ENCODE data around the gene ISCA2. TPM values are rescaled to one million over a fixed set of nuclear protein-coding genes. Genes with fewer than 3 reads are reported as not detected.

The ISCA2 gene
- total and polyA plus RNA-seq, 2 donors (not counting 1 experiment from before 2014, with no cell fraction given): 11.7 to 32.1 TPM

DNA sequence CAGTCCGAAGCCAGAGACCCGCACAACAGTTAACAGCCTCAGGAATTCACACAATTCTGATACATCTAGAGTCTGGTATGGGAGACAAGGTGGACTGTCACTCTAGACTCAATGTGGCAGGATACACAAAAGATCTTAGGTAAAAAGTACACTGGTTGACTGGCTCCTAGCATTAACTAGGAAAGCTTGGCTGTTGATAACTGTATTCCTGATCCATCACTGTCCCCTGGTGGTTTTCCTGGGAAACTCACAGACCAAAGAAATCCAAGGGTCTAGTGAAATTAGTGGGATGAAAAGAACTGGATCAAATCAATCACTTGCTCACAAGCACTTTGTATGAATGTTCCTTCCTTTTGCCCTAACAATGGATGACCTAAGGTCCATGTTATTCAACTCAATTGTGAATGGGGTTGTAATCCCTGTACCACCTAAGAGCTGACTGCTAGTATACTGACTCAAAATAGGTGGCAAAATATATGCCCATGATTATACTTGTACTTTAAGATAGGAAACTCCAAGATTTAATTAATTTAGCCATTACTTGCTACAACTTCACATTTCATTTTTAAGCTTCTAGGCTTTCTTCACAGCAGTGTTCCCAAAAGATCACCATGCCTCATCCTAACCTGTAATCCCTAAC, 14.4 kb upstream of the ISCA2 start:
- Histone ChIP-seq H2AFZ (ENCODE audit: low read length) (no peak overlapping the region), H3K36me3 (ENCODE audit: control insufficient read depth, insufficient read depth, low read length) (peaks cover 4% of the 10 kb centered on the region), H3K27ac (ENCODE audit: insufficient read depth, low read length) (no peak overlapping the region), H3K4me3 (replicated peaks in 1 of 4; ENCODE audit: control extremely low read depth in 1 of 4, insufficient read depth in 1 of 4, low read depth in 3 of 4, low read length in 4 of 4) (no peak overlapping the region), H3K27me3 (ENCODE audit: control insufficient read depth, insufficient read depth, low read length) (no peaks in the 10 kb centered on the region), H3K4me1 (ENCODE audit: control insufficient read depth, extremely low read depth, insufficient read depth, low read length) (peaks cover 2% of the 10 kb centered on the region), H3K9me3 (ENCODE audit: control insufficient read depth, insufficient read depth, low read depth, low read length) (no peaks in the 10 kb centered on the region), H3K79me2 (ENCODE audit: control insufficient read depth, insufficient read depth, low read length) (no peaks in the 10 kb centered on the region), H3K9ac (ENCODE audit: insufficient read depth, low read length) (no peak overlapping the region), H4K20me1 (ENCODE audit: control insufficient read depth, extremely low read depth, insufficient read depth, low read length) (no peaks in the 10 kb centered on the region), H3K4me2 (ENCODE audit: extremely low read depth, insufficient read depth, low read length) (no peak overlapping the region)
- TF ChIP-seq EZH2 (IDR thresholded peaks at IDR 0.05; ENCODE audit: low read length, missing control alignments): no peak
- TF ChIP-seq, protein P1, sequence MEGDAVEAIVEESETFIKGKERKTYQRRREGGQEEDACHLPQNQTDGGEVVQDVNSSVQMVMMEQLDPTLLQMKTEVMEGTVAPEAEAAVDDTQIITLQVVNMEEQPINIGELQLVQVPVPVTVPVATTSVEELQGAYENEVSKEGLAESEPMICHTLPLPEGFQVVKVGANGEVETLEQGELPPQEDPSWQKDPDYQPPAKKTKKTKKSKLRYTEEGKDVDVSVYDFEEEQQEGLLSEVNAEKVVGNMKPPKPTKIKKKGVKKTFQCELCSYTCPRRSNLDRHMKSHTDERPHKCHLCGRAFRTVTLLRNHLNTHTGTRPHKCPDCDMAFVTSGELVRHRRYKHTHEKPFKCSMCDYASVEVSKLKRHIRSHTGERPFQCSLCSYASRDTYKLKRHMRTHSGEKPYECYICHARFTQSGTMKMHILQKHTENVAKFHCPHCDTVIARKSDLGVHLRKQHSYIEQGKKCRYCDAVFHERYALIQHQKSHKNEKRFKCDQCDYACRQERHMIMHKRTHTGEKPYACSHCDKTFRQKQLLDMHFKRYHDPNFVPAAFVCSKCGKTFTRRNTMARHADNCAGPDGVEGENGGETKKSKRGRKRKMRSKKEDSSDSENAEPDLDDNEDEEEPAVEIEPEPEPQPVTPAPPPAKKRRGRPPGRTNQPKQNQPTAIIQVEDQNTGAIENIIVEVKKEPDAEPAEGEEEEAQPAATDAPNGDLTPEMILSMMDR (conservative IDR thresholded peaks at IDR 0.05 in 1 of 2, IDR thresholded peaks at IDR 0.05 in 1 of 2; ENCODE audit: low read depth in 1 of 2, low read length in 2 of 2): peak; percentile 61 to 71
- DNase-seq (ENCODE audit: low read depth in 2 of 2): peak in 1 of 2 donors; percentile 40

DNA sequence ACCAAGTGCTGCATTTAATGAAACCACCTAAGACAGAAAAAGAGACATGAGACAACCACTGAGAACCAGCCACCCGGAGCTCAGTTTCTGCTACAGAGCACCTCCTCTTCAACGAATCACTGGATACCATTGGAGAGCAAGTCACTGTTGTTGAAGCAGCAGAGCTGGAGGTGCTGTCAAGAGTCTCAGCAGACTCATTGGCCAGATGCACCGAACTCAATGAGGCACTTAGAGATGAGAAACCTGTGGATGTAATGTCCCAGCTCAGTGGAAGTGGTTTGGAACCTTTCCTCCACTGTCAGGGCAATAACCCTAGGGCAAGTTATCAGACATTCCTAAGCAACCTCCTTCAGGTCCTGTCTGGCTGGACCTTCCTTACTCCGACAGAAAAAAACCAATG, 13.5 kb upstream of the ISCA2 start:
- peaks cover 6% of the 10 kb centered on the region for H3K36me3 ChIP-seq (ENCODE audit: control insufficient read depth, insufficient read depth, low read length)

DNA sequence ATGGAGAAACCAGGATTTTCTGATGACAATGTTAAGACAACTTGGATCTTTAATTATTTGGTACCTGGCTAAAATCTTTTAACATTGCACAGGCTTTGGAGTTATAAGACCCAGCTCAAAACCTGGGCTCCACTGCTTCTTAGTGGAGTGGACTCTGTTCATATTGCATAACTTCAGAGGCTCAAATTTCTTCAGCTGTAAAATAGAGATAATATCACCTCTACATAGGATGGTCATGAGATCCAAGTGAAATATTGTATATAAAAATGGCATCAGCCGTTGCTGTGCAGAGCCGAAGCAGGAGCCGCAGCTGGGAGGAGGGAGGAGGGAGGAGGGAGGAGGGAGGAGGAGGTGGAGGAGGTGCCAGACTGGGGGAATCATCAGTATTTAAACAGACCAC, 11.0 kb upstream of the ISCA2 start:
- H3K27me3 ChIP-seq (ENCODE audit: control insufficient read depth, insufficient read depth, low read length): no peaks in the 10 kb centered on the region
- DNase-seq (ENCODE audit: low read depth in 2 of 2): no peak
- peaks cover 6% of the 10 kb centered on the region for H3K36me3 ChIP-seq (ENCODE audit: control insufficient read depth, insufficient read depth, low read length)
- no peak overlapping the region for H3K27ac ChIP-seq (ENCODE audit: insufficient read depth, low read length)
- TF ChIP-seq, protein P1 (conservative IDR thresholded peaks at IDR 0.05 in 1 of 2, IDR thresholded peaks at IDR 0.05 in 1 of 2; ENCODE audit: low read depth in 1 of 2, low read length in 2 of 2): no peak
- no peak for TF ChIP-seq EZH2 (IDR thresholded peaks at IDR 0.05; ENCODE audit: low read length, missing control alignments)
- no peak overlapping the region for H3K4me3 ChIP-seq (replicated peaks in 1 of 4; ENCODE audit: control extremely low read depth in 1 of 4, insufficient read depth in 1 of 4, low read depth in 3 of 4, low read length in 4 of 4)
- H3K9me3 ChIP-seq (ENCODE audit: control insufficient read depth, insufficient read depth, low read depth, low read length): no peaks in the 10 kb centered on the region
- H4K20me1 ChIP-seq (ENCODE audit: control insufficient read depth, extremely low read depth, insufficient read depth, low read length): no peaks in the 10 kb centered on the region
- H2AFZ ChIP-seq (ENCODE audit: low read length): no peak overlapping the region
- no peak overlapping the region for H3K4me2 ChIP-seq (ENCODE audit: extremely low read depth, insufficient read depth, low read length)
- H3K4me1 ChIP-seq (ENCODE audit: control insufficient read depth, extremely low read depth, insufficient read depth, low read length): peaks cover 3% of the 10 kb centered on the region
- peaks cover 3% of the 10 kb centered on the region for H3K79me2 ChIP-seq (ENCODE audit: control insufficient read depth, insufficient read depth, low read length)
- H3K9ac ChIP-seq (ENCODE audit: insufficient read depth, low read length): no peak overlapping the region

More for the DNA sequence above, 13.5 kb upstream of the ISCA2 start:
- Histone ChIP-seq H3K9me3 (ENCODE audit: control insufficient read depth, insufficient read depth, low read depth, low read length) (no peaks in the 10 kb centered on the region), H3K79me2 (ENCODE audit: control insufficient read depth, insufficient read depth, low read length) (no peaks in the 10 kb centered on the region), H3K27ac (ENCODE audit: insufficient read depth, low read length) (no peak overlapping the region), H3K4me3 (replicated peaks in 1 of 4; ENCODE audit: control extremely low read depth in 1 of 4, insufficient read depth in 1 of 4, low read depth in 3 of 4, low read length in 4 of 4) (no peak overlapping the region), H3K4me2 (ENCODE audit: extremely low read depth, insufficient read depth, low read length) (no peak overlapping the region), H2AFZ (ENCODE audit: low read length) (no peak overlapping the region), H4K20me1 (ENCODE audit: control insufficient read depth, extremely low read depth, insufficient read depth, low read length) (no peaks in the 10 kb centered on the region), H3K4me1 (ENCODE audit: control insufficient read depth, extremely low read depth, insufficient read depth, low read length) (peaks cover 2% of the 10 kb centered on the region), H3K27me3 (ENCODE audit: control insufficient read depth, insufficient read depth, low read length) (no peaks in the 10 kb centered on the region), H3K9ac (ENCODE audit: insufficient read depth, low read length) (no peak overlapping the region)
- TF ChIP-seq EZH2 (IDR thresholded peaks at IDR 0.05; ENCODE audit: low read length, missing control alignments): no peak
- TF ChIP-seq, protein P1 (conservative IDR thresholded peaks at IDR 0.05 in 1 of 2, IDR thresholded peaks at IDR 0.05 in 1 of 2; ENCODE audit: low read depth in 1 of 2, low read length in 2 of 2): no peak
- DNase-seq (ENCODE audit: low read depth in 2 of 2): peak in 1 of 2 donors; percentile 31
